GM12878 (cell line): ENCODE results near the gene TGFB3.

Experiments
- CEBPB ChIP-seq, 2 experiments: fragments of 150-350 bp in 1 of 2; IDR thresholded peaks; 2 replicates each; pipeline ENCODE4 v1.6.1; 2012 to 2014; ENCODE audit warnings: low read depth in 2 of 2, low read length in 2 of 2, borderline replicate concordance in 1 of 2, inconsistent platforms in 1 of 2
- CHD2 ChIP-seq: IDR thresholded peaks from 2 replicates; pipeline ENCODE4 v1.6.1; 2011; ENCODE audit warnings: low read depth, low read length, improper control_type of control experiment, borderline replicate concordance
- DPF2 ChIP-seq: fragments of 450-650 bp; IDR thresholded peaks from 2 replicates; pipeline ENCODE4 v1.6.1; 2017; ENCODE audit warnings: mild to moderate bottlenecking
- EP300 ChIP-seq, 2 experiments: fragments of 150-350 bp in 1 of 2; IDR thresholded peaks; 2 replicates each; pipeline ENCODE4 v1.6.1; 2011 to 2012; ENCODE audit warnings: low read depth in 2 of 2, low read length in 2 of 2, borderline replicate concordance in 1 of 2, improper control_type of control experiment in 1 of 2, inconsistent platforms in 1 of 2; ENCODE audit not compliant: control insufficient read depth in 1 of 2
- ESRRA ChIP-seq: IDR thresholded peaks from 2 replicates; pipeline ENCODE4 v1.6.1; 2012; ENCODE audit warnings: mild to moderate bottlenecking, low read length, improper control_type of control experiment
- EZH2 ChIP-seq: IDR thresholded peaks from 2 replicates; pipeline ENCODE4 v1.6.1; 2012; ENCODE audit warnings: low read depth, mild to moderate bottlenecking, control low read depth, inconsistent platforms, low read length, borderline replicate concordance; ENCODE audit not compliant: control insufficient read depth
- POLR2A ChIP-seq: IDR thresholded peaks from 2 replicates; pipeline ENCODE4 v1.6.1; 2011; ENCODE audit warnings: low read depth, mild to moderate bottlenecking, low read length
- RCOR1 ChIP-seq: conservative IDR thresholded peaks from 2 replicates; pipeline ENCODE4 v1.6.1; 2012; ENCODE audit warnings: low read depth, low read length, improper control_type of control experiment
- REST ChIP-seq: IDR thresholded peaks from 2 replicates; pipeline ENCODE4 v1.6.1; 2012; ENCODE audit warnings: mild to moderate bottlenecking, low read depth, low read length
- TCF12 ChIP-seq: IDR thresholded peaks from 2 replicates; pipeline ENCODE4 v1.6.1; 2011; ENCODE audit warnings: low read depth, mild to moderate bottlenecking, low read length
- USF2 ChIP-seq: IDR thresholded peaks from 2 replicates; pipeline ENCODE4 v1.6.1; 2011; ENCODE audit warnings: low read depth, low read length, improper control_type of control experiment, borderline replicate concordance
- TF ChIP-seq, protein P1 (sequence below), 3 experiments: IDR thresholded peaks in 2 of 3; conservative IDR thresholded peaks in 1 of 3; 2 replicates each; pipeline ENCODE4 v1.5.1; 2011; ENCODE audit warnings: low read depth in 3 of 3, low read length in 3 of 3, mild to moderate bottlenecking in 3 of 3, control low read depth in 2 of 3, moderate library complexity in 2 of 3, inconsistent platforms in 1 of 3, mixed read lengths in 1 of 3; ENCODE audit not compliant: control insufficient read depth in 2 of 3, insufficient read depth in 1 of 3; ENCODE audit errors: extremely low read depth in 1 of 3
- TF ChIP-seq, protein P2 (sequence below): IDR thresholded peaks from 2 replicates; pipeline ENCODE4 v1.6.1; 2012; ENCODE audit warnings: low read length, inconsistent platforms

DNA sequence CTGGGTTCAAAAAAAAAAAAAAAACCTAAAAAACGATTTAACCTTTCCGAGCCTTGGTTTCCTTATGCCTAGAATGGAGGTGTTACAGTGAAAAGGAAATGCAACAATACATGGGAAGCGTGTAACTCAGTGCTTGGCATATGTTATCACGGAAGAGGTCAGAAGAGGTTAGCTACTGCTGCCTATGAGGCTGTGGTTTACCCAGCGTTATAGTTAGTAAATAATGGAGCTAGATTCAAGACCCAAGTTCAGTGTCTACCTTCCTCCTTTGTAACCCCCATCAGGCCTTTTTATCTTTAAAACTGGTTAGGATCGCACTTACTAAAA lies 4.6 kb upstream of the TGFB3 start:
- no peak for TF ChIP-seq USF2
- TF ChIP-seq CHD2, result no peak
- no peak for TF ChIP-seq DPF2
- no peak for TF ChIP-seq REST
- no peak for TF ChIP-seq TCF12
- TF ChIP-seq, protein P1, sequence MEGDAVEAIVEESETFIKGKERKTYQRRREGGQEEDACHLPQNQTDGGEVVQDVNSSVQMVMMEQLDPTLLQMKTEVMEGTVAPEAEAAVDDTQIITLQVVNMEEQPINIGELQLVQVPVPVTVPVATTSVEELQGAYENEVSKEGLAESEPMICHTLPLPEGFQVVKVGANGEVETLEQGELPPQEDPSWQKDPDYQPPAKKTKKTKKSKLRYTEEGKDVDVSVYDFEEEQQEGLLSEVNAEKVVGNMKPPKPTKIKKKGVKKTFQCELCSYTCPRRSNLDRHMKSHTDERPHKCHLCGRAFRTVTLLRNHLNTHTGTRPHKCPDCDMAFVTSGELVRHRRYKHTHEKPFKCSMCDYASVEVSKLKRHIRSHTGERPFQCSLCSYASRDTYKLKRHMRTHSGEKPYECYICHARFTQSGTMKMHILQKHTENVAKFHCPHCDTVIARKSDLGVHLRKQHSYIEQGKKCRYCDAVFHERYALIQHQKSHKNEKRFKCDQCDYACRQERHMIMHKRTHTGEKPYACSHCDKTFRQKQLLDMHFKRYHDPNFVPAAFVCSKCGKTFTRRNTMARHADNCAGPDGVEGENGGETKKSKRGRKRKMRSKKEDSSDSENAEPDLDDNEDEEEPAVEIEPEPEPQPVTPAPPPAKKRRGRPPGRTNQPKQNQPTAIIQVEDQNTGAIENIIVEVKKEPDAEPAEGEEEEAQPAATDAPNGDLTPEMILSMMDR (IDR thresholded peaks at IDR 0.05 in 2 of 3, conservative IDR thresholded peaks at IDR 0.05 in 1 of 3; ENCODE audit: control insufficient read depth in 2 of 3, extremely low read depth in 1 of 3, insufficient read depth in 1 of 3, low read depth in 3 of 3, low read length in 3 of 3), result no peak
- no peak for TF ChIP-seq RCOR1
- TF ChIP-seq POLR2A, result no peak
- TF ChIP-seq ESRRA, result no peak
- TF ChIP-seq CEBPB (IDR thresholded peaks at IDR 0.05; ENCODE audit: borderline replicate concordance in 1 of 2, low read depth in 2 of 2, low read length in 2 of 2), result no peak
- TF ChIP-seq EZH2, result no peak
- no peak for TF ChIP-seq EP300 (IDR thresholded peaks at IDR 0.05; ENCODE audit: borderline replicate concordance in 1 of 2, control insufficient read depth in 1 of 2, low read depth in 2 of 2, low read length in 2 of 2)
- TF ChIP-seq, protein P2, sequence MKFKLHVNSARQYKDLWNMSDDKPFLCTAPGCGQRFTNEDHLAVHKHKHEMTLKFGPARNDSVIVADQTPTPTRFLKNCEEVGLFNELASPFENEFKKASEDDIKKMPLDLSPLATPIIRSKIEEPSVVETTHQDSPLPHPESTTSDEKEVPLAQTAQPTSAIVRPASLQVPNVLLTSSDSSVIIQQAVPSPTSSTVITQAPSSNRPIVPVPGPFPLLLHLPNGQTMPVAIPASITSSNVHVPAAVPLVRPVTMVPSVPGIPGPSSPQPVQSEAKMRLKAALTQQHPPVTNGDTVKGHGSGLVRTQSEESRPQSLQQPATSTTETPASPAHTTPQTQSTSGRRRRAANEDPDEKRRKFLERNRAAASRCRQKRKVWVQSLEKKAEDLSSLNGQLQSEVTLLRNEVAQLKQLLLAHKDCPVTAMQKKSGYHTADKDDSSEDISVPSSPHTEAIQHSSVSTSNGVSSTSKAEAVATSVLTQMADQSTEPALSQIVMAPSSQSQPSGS, result no peak
